Kidney (tissue), 14 donors: ENCODE measurements around the gene RUNX1. TPM values are rescaled to one million over a fixed set of nuclear protein-coding genes. Genes with fewer than 3 reads are reported as not detected.
A peak's percentile ranks its signal among the peaks of the same experiment; 100 is the strongest.

Experiments used
- DNase-seq, 5 donors: peaks; one replicate each; pipeline ENCODE4 v3.0.0-alpha.2; 2013 to 2020
- FAIRE-seq: peaks from 2 replicates; lab custom pipeline; 2012; peaks lifted over from hg19 to GRCh38; lab: Jason Lieb, UNC
- H3K27ac ChIP-seq, 2 donors: one replicate each; pipeline ENCODE4 v1.7.0; 2013; ENCODE audit warnings: low read depth in 2 of 2, low read length in 2 of 2, inconsistent platforms in 1 of 2
- H3K27me3 ChIP-seq: one replicate; pipeline ENCODE4 v1.7.1; 2013; ENCODE audit warnings: low read length, inconsistent platforms; ENCODE audit not compliant: control insufficient read depth, insufficient read depth
- H3K36me3 ChIP-seq, 3 donors: one replicate each; pipeline versions ENCODE4 v1.7.0 to v1.7.1; 2013; ENCODE audit warnings: low read length in 3 of 3, control low read depth in 1 of 3, inconsistent platforms in 1 of 3; ENCODE audit not compliant: insufficient read depth in 3 of 3, control insufficient read depth in 2 of 3
- H3K4me1 ChIP-seq, 3 donors: one replicate each; pipeline versions ENCODE4 v1.7.0 to v1.7.1; 2013; ENCODE audit warnings: low read length in 3 of 3, inconsistent platforms in 1 of 3, low read depth in 1 of 3; ENCODE audit not compliant: control insufficient read depth in 2 of 3, insufficient read depth in 2 of 3
- H3K4me3 ChIP-seq, 3 donors: one replicate each; pipeline versions ENCODE4 v1.7.0 to v1.8.1; 2013; ENCODE audit warnings: low read length in 3 of 3, control low read depth in 1 of 3, inconsistent platforms in 1 of 3
- H3K9ac ChIP-seq, 3 donors: one replicate each; pipeline versions ENCODE4 v1.7.0 to v1.7.1; 2013; ENCODE audit warnings: low read length in 3 of 3, control low read depth in 1 of 3, inconsistent platforms in 1 of 3
- H3K9me3 ChIP-seq, 3 donors: one replicate each; pipeline versions ENCODE4 v1.7.0 to v1.7.1; 2013; ENCODE audit warnings: low read length in 3 of 3, control low read depth in 1 of 3, inconsistent platforms in 1 of 3; ENCODE audit not compliant: control insufficient read depth in 2 of 3, insufficient read depth in 1 of 3
- CTCF ChIP-seq: IDR thresholded peaks from 3 replicates; pipeline ENCODE4 v1.5.1; 2012; ENCODE audit warnings: mild to moderate bottlenecking, moderate library complexity, borderline replicate concordance; ENCODE audit not compliant: insufficient read depth; ENCODE audit errors: extremely low read depth
- intact Hi-C: fragments of 100-400 bp; cut with DNase I; formaldehyde crosslinking; loops from one replicate; pipeline ENCODE4 v1.11.1; 2022
- polyA plus RNA-seq: library from polyadenylated mRNA; stranded (reverse); fragments of 350-450 nt; fragmentation: Illumina TruSeq; extraction: RNeasy Lipid Tissue Mini Kit (QIAGEN cat#74804); gene quantifications from one replicate; pipeline ENCODE4 v1.2.3, GENCODE V29; 2014; ENCODE audit warnings: low read depth, low replicate concordance; ENCODE audit not compliant: insufficient read depth
- total RNA-seq: library from RNA; stranded (reverse); fragmentation: NEBNext Ultra II Directional; extraction: Animal tissue kit (Norgen Biotek cat#: 25700); gene quantifications from one replicate; pipeline ENCODE4 v1.2.1, GENCODE V29; 2021
- donor health status: control.
- donor health status: control.
- donor health status: control.
- donor health status: control.
- donor health status: control.
- donor health status: DM: yes; HTN: yes; CAD: no.
- donor health status: Normal renal cell carcinoma (clear cell type).

Gene RUNX1
- total and polyA plus RNA-seq, 2 donors from 2014 or later: 1.3 to 58.0 TPM

- Histone ChIP-seq H3K27ac (peak overlapping the region in 1 of 2 donors; percentile 3), H3K9me3 (no peaks in the 10 kb centered on the region), H3K9ac (peak overlapping the region in 2 of 3 donors; percentile 33 to 42), H3K27me3 (peaks cover 43% of the 10 kb centered on the region), H3K4me1 (peaks cover 2 to 10% (median 8%) of the 10 kb centered on the region in 3 donors), H3K4me3 (peak overlapping the region; percentile 11 to 58 (median 29)), H3K36me3 (no peaks in the 10 kb centered on the region)
- intact Hi-C loops: no loop called here
- FAIRE-seq (no peak), DNase-seq (peak; percentile 63 to 81 (median 72))
- TF ChIP-seq CTCF: no peak
These were observed 162.6 kb downstream of the RUNX1 start for GRCh38 chr21:34886240-34887104.

GRCh38 chr21:34885626-34886239 is 163.4 kb downstream of the RUNX1 start:
- Histone ChIP-seq H3K9me3 (no peaks in the 10 kb centered on the region), H3K27ac (no peak overlapping the region), H3K4me3 (peak overlapping the region in 2 of 3 donors; percentile 29 to 58), H3K27me3 (peaks cover 38% of the 10 kb centered on the region), H3K36me3 (no peaks in the 10 kb centered on the region), H3K4me1 (peaks cover 2 to 8% (median 6%) of the 10 kb centered on the region in 3 donors), H3K9ac (peak overlapping the region in 1 of 3 donors; percentile 42)
- intact Hi-C loops: no loop called here
- FAIRE-seq: no peak
- DNase-seq: peak in 1 of 5 donors; percentile 47
- no peak for TF ChIP-seq CTCF

GRCh38 chr21:34885125-34885524 is 164.0 kb downstream of the RUNX1 start:
- no peak for TF ChIP-seq CTCF
- H3K9ac ChIP-seq: no peak overlapping the region
- H3K9me3 ChIP-seq: no peaks in the 10 kb centered on the region
- H3K4me3 ChIP-seq: no peak overlapping the region
- H3K27me3 ChIP-seq: peaks cover 38% of the 10 kb centered on the region
- H3K36me3 ChIP-seq: no peaks in the 10 kb centered on the region
- H3K27ac ChIP-seq: no peak overlapping the region
- H3K4me1 ChIP-seq: peaks cover 2 to 8% (median 6%) of the 10 kb centered on the region in 3 donors
- FAIRE-seq (no peak), DNase-seq (no peak)
- intact Hi-C loops: no loop called here
